Spleen (tissue), 7 donors: Measurements from ENCODE around the gene BPIFB1.
A peak's percentile ranks its signal among the peaks of the same experiment; 100 is the strongest.

Experiments used
- POLR2A ChIP-seq, 3 donors: fragments of 450-650 bp; IDR thresholded peaks; one replicate each; pipeline ENCODE4 v1.5.1; 2017; ENCODE audit warnings: antibody characterized with exemption in 3 of 3, mild to moderate bottlenecking in 1 of 3
- TF ChIP-seq, protein P1 (sequence below), 11 experiments: fragments of 200-600 bp in 7 of 11; fragments of 450-650 bp in 4 of 11; sonication (generic) in 4 of 11; IDR thresholded peaks in 8 of 11; conservative IDR thresholded peaks in 3 of 11; 1 replicate in 7 of 11; 2 replicates in 4 of 11; pipeline versions ENCODE4 v1.4.0 to v1.8.0; 2016 to 2021; ENCODE audit warnings: antibody characterized with exemption in 11 of 11, inconsistent platforms in 4 of 11, mild to moderate bottlenecking in 1 of 11
- donor health status: DM: no; HTN: no; CAD: no; lungs with moderate emphysema.
- donor health status: DM: no; HTN: no; CAD: no.
- donor health status: DM: no; HTN: no; CAD: no.

DNA sequence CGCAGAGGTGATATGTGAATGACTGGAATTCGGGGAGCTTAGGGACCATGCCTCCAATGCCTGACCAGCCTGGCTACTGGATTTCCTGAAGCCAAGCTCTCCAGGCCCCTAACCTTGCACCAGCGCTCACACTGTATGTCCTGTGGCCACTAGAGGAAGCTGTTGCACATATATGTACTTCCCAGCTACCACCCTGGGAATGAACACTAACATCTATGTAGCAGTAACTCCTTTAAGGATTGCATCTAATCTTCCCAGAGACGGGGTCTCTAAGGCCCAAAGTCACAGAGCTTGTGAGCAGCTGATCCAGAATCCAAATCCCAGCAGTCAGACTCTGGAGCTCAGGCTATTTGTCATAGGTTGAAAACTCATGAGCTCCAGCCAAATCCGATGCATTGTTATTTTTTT lies 20.4 kb upstream of the BPIFB1 start:
- TF ChIP-seq, protein P1, sequence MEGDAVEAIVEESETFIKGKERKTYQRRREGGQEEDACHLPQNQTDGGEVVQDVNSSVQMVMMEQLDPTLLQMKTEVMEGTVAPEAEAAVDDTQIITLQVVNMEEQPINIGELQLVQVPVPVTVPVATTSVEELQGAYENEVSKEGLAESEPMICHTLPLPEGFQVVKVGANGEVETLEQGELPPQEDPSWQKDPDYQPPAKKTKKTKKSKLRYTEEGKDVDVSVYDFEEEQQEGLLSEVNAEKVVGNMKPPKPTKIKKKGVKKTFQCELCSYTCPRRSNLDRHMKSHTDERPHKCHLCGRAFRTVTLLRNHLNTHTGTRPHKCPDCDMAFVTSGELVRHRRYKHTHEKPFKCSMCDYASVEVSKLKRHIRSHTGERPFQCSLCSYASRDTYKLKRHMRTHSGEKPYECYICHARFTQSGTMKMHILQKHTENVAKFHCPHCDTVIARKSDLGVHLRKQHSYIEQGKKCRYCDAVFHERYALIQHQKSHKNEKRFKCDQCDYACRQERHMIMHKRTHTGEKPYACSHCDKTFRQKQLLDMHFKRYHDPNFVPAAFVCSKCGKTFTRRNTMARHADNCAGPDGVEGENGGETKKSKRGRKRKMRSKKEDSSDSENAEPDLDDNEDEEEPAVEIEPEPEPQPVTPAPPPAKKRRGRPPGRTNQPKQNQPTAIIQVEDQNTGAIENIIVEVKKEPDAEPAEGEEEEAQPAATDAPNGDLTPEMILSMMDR (IDR thresholded peaks at IDR 0.05 in 8 of 11, conservative IDR thresholded peaks at IDR 0.05 in 3 of 11): peak in 3 of 11 experiments; percentile 25 to 43 (median 28)
- TF ChIP-seq POLR2A (IDR thresholded peaks at IDR 0.05): no peak
